CD4-positive, alpha-beta T cell treated with Interleukin-10 for 1 hour (primary cell): Measurements from ENCODE around the gene NOSIP.

ENCODE experiments used
- DNase-seq: peaks from one replicate; pipeline ENCODE4 v3.0.0-alpha.2; 2020

Gene NOSIP

GRCh38 chr19:49594993-49595818 is 14.8 kb upstream of the NOSIP start:
- no peak for DNase-seq

- DNase-seq = no peak
These were observed 14.0 kb upstream of the NOSIP start for GRCh38 chr19:49594157-49594992.

DNA sequence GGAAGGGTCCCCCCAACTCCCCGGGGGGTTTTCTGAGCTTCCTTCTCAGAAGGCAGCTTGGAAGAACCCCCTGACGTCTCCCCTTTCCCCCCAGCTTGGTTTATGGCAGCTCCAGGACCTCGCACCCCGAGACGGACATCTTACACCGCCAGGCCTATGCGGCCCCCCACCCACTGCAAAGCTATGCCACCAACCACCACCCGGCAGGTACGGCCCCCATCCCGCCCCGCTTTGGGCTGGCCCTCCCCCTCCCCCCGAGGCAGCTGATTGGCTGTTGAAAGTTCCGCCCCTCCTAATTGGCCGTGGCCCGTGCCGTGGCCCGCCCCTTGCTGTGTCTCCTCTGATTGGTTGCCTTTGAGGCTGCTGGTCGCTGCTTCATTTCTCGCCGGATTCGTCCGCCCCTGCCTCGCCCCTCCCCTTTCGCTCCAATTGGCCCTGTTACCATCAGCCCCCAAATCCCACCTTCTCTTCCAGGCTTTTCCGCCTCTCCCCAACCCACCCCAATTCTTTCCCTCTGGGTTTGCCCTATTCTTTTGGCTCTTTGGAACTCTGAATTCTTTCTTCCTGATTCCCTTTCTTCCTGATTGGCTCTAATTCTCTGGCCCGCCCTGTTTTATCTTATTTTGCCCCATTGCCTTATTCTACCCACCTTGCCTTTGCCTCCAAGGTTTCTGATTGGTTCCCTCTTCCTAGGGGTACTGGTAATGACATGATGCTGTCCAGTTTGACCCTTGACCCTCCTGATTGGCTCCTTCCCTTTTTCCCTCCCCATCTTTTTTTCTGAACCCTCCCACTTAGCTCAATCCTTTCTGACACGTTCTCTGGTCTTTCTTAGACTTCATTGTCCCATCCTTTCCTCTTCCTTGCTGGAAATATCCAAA is 13.1 kb upstream of the NOSIP start:
- DNase-seq = peak; percentile 95

DNA sequence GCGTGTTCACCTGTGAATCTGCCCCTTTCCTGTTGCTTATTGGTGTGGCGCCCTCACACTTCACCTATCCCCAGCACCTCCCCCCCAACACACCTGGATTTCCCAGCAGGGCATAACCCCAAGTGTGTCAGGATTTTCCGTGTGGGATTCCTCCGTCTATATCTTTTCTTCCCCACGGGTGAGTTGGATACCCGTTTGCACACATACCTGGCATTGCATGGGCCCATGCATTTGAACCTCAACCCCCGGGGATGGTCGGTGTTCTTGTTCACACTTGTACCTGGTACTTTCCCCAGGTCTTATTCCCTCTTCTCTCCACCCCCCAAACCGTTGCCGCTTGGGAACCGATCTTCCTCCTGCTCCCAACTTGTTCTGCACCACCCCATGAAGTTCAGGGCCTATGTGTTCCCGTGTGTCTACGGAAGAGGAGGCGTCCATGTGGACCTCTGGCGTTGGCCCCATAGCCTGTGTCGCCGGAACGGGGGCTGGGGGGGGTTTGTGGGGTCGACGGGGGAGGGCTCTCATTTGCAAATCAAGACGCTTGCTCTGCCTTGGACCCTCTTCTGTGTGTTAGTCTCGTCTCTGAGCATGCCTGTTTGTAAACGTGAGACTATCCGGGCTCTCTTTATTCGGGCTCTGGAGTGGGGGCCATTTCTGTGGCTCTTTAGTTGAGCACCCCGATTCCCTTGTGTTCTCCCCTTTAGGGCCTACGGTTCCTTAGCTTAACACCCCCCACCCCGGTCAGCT is 12.3 kb upstream of the NOSIP start:
- no peak for DNase-seq

DNA sequence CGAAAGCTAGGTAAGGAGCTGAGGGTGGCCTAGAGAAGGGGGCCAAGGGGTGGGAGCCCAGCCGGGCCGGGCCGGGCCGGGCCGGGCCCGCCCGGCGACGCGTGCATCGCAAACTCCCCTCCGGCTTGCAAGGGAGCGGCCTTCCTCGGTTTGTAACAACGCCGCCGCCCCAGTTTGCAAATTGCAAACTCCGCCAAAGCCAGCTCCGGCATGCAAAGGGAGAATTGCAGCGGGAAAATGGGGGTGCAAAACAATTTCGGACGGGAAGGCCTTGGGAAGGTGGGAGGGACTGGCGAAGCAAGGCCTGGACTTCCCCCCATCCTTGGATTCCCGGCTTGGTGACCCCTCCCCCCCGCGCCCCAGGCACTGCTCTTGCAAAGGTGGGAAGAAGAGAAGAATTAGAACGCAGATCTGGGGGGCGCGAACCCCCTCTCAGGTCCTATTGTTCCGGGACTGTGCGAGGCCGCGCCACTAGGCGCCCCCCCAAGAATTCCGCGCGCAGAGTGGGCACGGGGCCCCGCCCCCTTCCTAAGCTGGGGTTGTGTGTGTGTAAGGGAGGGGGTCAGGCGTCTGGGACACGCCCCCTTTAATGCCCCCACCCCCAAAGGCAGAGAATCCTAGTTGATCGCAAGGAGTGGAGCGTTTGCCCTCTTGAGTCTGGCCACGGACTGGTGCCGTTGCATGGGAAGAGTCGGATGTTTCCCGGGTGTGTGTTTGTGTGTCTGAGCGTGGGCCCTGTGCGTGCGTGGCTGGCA is 11.6 kb upstream of the NOSIP start:
- DNase-seq = peak; percentile 43

DNA sequence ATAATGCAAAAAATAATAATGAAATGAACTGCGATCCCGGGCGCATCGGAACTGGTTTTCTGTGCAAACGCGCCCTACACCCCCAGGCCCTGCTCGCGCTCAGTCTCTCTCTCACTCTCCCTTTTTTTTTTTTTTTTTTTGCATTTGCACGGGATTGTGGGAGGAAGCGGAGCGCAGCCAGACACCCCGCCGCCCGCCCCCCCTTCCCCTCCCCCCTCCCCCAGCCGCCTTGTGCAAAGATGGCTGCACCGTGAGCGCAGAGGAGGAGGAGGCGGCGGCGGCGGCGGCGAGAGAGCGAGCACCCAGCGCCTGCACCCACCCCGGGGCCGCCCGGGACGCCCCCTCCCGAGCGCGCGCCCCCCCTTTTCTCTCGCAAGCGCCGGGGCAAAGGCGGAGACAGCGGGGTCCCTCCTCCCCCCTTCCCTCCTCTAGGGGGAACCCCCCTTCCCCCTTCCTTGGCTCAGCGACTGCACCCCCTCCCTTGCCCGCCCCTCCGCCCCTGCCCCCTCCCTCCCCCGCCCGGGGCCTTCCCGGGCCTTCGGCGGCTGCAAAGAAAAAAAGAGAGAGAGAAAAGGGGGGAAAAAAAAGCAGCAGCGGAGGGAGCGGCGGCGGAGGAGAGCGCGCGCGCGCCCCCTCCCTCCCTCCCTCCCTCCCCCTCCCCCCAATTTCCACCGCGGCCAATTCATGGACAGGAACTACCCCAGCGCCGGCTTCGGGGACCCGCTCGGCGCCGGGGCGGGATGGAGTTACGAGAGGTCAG is 10.8 kb upstream of the NOSIP start, which contains the start of gene PRR12:
PRR12 (plus strand) TSS at position 212 of the 760 bp plus-strand sequence; CDS start at position 685, 473 bp downstream.
- DNase-seq = peak; percentile 84

DNA sequence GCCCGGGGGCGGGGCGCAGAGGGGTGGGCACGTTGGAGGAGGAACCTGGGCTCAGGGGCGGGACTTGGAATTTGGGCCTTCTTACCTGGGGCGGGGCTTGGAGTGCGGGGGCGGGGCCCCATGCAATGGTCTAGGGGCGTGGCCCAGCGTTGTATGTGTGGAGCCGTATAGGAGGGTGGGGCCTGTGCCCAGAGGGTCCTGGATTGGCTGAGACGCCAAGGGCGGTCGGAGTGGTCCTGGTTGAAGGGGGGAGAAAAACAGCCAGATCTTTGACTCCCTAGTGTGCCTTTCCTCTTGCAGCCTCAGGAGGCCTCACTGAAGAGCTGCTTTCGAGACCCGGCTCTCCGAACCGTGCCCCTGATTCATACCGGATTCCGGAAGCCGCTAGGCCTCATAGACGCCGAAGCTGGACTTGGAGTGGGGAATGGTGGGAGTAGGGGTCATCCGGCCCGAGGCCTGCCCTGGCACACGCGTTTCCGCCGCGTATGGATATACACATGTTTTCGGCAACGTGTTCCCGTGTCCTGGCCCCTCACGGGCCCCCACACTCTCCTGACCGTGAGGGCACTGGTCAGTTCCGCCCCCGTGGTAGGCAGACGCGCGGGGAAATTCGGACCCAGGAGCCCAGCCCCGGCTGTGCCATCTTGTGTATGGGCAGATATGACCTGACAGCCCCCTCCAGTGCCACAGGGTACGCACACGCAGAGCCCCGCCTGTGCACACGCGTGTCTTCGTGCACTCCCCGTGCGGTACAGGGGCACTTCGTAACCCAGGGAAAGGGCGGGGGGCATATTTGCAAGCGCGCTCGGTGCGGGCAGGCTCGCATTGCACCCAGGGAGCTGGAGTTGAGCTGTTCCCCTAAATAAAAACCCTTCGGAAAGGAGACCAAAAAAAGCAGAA is 10.0 kb upstream of the NOSIP start:
- DNase-seq = peak; percentile 99

DNA sequence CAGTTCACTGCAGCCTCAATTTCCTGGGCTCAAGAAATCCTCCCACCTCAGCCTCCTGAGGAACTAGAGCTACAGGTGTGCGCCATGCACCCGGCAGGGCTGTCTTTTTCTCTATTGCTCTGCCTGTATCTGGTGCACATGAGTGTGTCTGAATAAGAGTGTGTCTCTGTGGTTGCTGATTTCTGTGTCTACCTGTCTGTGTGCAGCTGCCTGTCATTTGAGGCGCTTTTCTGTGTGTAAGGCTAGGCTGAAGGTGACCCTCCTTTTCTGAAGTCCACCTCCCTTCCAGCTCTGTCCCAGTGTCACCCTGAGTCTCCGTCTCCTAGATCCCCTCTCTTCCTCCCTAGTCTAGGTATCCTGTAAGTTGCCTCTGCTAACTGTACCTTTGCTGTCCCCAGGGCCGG is 9.1 kb upstream of the NOSIP start:
- no peak for DNase-seq

DNA sequence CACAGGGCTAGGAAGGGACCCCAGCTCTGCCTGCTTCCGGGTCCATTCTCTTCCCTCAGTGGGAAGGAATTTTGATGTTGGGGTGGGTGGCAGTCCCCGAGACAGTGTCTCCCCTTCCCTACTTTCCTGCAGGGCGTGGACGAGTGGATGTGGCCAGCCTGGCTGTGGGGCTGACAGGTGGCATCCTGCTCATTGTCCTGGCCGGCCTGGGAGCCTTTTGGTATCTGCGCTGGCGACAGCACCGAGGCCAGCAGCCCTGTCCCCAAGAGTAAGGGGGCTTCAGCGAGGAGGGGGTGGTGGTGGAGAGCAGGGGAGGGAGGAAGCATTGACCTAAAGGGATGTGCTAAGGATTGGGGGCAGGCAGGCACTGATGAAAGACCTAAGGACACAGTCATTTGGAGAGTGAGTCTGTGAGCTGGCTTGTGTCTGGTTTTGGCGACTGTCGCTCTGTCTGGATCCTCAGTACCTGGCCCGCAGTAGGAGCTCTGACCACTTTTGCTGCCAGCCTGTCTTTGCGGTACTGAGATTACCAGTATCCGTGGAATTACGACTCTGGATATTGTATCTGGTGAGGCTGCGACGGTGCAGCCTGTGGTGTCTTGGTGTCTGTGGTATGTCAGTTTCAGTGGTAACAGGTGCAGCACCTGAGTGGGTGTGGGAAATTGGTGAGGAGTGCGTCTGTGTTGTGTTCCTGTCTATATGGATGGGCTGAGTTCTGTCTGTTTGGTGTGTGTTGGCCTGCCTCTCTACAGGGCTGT is 8.2 kb upstream of the NOSIP start:
- DNase-seq = no peak

GRCh38 chr19:49587227-49587626 is 6.9 kb upstream of the NOSIP start:
- no peak for DNase-seq

DNA sequence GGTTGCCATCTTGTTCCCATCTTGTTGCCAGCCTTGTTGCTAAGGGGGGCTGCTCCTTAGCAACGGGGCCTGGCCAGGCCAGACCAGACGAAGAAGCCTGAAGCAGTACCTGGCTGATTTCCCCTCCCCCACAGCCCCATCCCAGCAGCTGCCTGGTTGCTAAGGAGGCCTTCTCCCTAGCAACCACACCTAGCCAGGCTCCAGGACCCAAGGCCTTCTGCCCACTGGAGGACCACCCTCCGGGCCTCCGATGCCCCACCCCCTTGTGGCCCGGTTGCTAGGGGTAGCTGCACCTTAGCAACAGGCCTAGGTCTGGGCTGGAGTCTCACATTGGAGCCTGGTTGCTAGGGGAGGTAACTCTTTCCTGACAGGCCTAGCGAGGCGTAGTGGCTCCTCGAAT is 4.7 kb upstream of the NOSIP start:
- DNase-seq = no peak

DNA sequence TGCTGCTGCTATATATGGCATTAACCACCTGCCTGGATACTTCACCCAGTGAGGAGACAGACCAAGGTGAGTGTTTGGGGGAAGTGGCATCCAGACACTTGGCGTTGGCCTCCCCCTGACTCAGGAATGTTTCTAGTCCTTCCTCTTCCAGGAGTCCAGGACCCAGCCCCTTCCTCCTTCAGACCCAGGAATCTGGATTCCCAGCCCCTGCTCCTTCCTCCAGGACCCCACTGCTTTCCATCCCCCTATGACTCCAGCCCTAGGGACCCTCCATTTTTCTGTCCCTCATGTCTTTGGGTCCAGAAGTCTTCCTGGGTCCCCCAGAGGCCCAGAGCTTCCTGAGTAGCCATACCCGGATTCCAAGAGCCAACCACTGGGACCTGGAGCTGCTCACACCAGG is 2.9 kb upstream of the NOSIP start:
- DNase-seq = no peak

- no peak for DNase-seq
These were observed 702 bp upstream of the NOSIP start, which contains the start of gene PRRG2 for GRCh38 chr19:49581007-49581508. TSS of gene PRRG2 (plus strand) at chr19:49581316. CDS start at chr19:49583220, 1,904 bp downstream.

- no peak for DNase-seq
These were observed 451 bp downstream of the NOSIP start for GRCh38 chr19:49579947-49580263.

- no peak for DNase-seq
These were observed 1.2 kb downstream of the NOSIP start for GRCh38 chr19:49579193-49579592.

DNA sequence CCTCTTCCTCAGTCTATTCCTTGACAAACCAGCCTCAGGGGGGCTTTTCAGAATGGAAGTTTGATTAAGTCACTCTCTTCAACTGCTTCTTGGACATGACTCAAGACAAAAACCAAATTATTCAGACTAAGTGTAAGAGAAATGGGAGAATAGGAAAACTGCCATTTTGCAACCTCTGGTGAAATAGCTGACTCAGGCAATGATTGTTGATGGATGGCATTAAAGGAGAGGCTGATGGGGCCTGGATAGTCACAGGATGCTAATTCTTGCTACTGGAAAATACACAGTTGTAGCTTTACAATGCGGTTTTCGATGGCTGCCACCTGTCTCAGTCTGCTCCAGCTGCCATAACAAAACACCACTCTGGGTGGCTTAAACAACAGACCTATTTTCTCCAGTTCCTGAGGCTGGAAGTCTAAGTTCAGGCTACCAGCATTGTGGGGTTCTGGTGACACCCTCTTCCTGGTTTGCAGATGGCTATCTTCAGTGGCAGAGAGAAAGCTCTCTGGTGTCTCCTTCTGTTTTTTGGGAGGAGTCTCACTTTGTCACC is 6.1 kb downstream of the NOSIP start:
- DNase-seq = no peak

GRCh38 chr19:49573425-49573824 is 6.9 kb downstream of the NOSIP start:
- no peak for DNase-seq

GRCh38 chr19:49573009-49573408 is 7.3 kb downstream of the NOSIP start:
- DNase-seq = no peak
